ENCODE data around the gene SKA2.
"Not testable (repeated sequence)": the region's sequence is repeated elsewhere in the genome, so short reads cannot be mapped to it uniquely, and the experiment has no call there.

Gene SKA2

GRCh38 chr17:59093702-59094231 lies 61.2 kb downstream of the SKA2 start:
- DNase-seq, result no peak

- DNase-seq, result no peak
These were observed 61.8 kb downstream of the SKA2 start for GRCh38 chr17:59093145-59093701.

- DNase-seq, result not testable (repeated sequence)
These were observed 64.4 kb downstream of the SKA2 start for GRCh38 chr17:59090593-59090992.

- no peak for DNase-seq
These were observed 70.8 kb downstream of the SKA2 start for GRCh38 chr17:59084154-59084553.

- DNase-seq, result no peak
These were observed 80.5 kb downstream of the SKA2 start for GRCh38 chr17:59074494-59074893.

GRCh38 chr17:59073972-59074371 lies 81.0 kb downstream of the SKA2 start:
- no peak for DNase-seq

- no peak for DNase-seq
These were observed 85.1 kb downstream of the SKA2 start for GRCh38 chr17:59069856-59070255.

GRCh38 chr17:59067756-59068155 lies 87.2 kb downstream of the SKA2 start:
- no peak for DNase-seq

GRCh38 chr17:59067340-59067739 lies 87.6 kb downstream of the SKA2 start:
- no peak for DNase-seq

GRCh38 chr17:59062509-59062908 lies 92.5 kb downstream of the SKA2 start:
- no peak for DNase-seq

Measured in activated CD4-positive, alpha-beta T cell treated with anti-CD3 and anti-CD28 coated beads, Interleukin-2, Interleukin-6, amounts not matched to agents 100 ng/mL and 50 ng/mL, durations not matched to agents 16 hours and 8 hours (primary cell).